Hepatocyte (in vitro differentiated cells): Measurements from ENCODE around the gene C3orf22.

ENCODE experiments used
- CTCF ChIP-seq: fragments of 200-600 bp; sonication (generic); IDR thresholded peaks from 2 replicates; pipeline ENCODE4 v1.5.1; 2016; ENCODE audit warnings: antibody characterized with exemption, mild to moderate bottlenecking; ENCODE audit not compliant: poor library complexity
- EZH2 ChIP-seq: fragments of 200-600 bp; sonication (generic); IDR thresholded peaks from 2 replicates; pipeline ENCODE4 v1.6.1; 2016; ENCODE audit warnings: antibody characterized with exemption, mild to moderate bottlenecking, borderline replicate concordance
- EZH2phosphoT487 ChIP-seq: fragments of 200-600 bp; sonication (generic); IDR thresholded peaks from one replicate; pipeline ENCODE4 v1.6.1; 2018; ENCODE audit warnings: antibody characterized with exemption, mild to moderate bottlenecking, low read depth, moderate library complexity; ENCODE audit not compliant: unreplicated experiment, severe bottlenecking

GRCh38 chr3:126569390-126569975 is 10.8 kb upstream of the C3orf22 start:
- TF ChIP-seq CTCF (no peak), EZH2 (no peak), EZH2phosphoT487 (no peak)
